IPS DF 4.7 (cell line): ENCODE measurements around the gene UBAP2.
"Not testable (repeated sequence)": the region's sequence is repeated elsewhere in the genome, so short reads cannot be mapped to it uniquely, and the experiment has no call there.

Experiments
- DNase-seq: peaks from one replicate; pipeline ENCODE4 v3.0.0-alpha.2; 2013; ENCODE audit warnings: low spot score; ENCODE audit errors: extremely low read depth

Gene UBAP2

GRCh38 chr9:33976414-33976813 is 72.3 kb downstream of the UBAP2 start:
- no peak for DNase-seq

GRCh38 chr9:33972698-33973097 is 76.0 kb downstream of the UBAP2 start:
- DNase-seq, result no peak

GRCh38 chr9:33964086-33964768 is 84.5 kb downstream of the UBAP2 start:
- no peak for DNase-seq

- not testable (repeated sequence) for DNase-seq
These were observed 86.2 kb downstream of the UBAP2 start for GRCh38 chr9:33962468-33962867.

GRCh38 chr9:33959725-33960124 is 89.0 kb downstream of the UBAP2 start:
- DNase-seq, result no peak

GRCh38 chr9:33956544-33956943 is 92.1 kb downstream of the UBAP2 start:
- no peak for DNase-seq

GRCh38 chr9:33952066-33952465 is 96.6 kb downstream of the UBAP2 start:
- no peak for DNase-seq

GRCh38 chr9:33950371-33950770 is 98.3 kb downstream of the UBAP2 start:
- no peak for DNase-seq

- no peak for DNase-seq
These were observed 101.7 kb downstream of the UBAP2 start for GRCh38 chr9:33946779-33947535.

- DNase-seq, result no peak
These were observed 105.3 kb downstream of the UBAP2 start for GRCh38 chr9:33943389-33943788.

GRCh38 chr9:33942471-33943083 is 106.1 kb downstream of the UBAP2 start:
- no peak for DNase-seq

GRCh38 chr9:33939924-33940874 is 108.5 kb downstream of the UBAP2 start:
- DNase-seq, result no peak

GRCh38 chr9:33934188-33934878 is 114.4 kb downstream of the UBAP2 start:
- DNase-seq, result no peak

- no peak for DNase-seq
These were observed 116.4 kb downstream of the UBAP2 start for GRCh38 chr9:33932078-33932807.

- DNase-seq, result no peak
These were observed 117.4 kb downstream of the UBAP2 start for GRCh38 chr9:33931326-33931725.

- no peak for DNase-seq
These were observed 121.0 kb downstream of the UBAP2 start for GRCh38 chr9:33927694-33928093.

- DNase-seq, result no peak
These were observed 121.8 kb downstream of the UBAP2 start for GRCh38 chr9:33926746-33927485.

GRCh38 chr9:33924978-33925797 is 123.5 kb downstream of the UBAP2 start:
- DNase-seq, result peak; percentile 41
